GM03348 (cell line): ENCODE data around the gene HSPA2.

ENCODE experiments used
- DNase-seq: peaks from one replicate; pipeline ENCODE4 v3.0.0; 2012; ENCODE audit warnings: low spot score

HSPA2 gene

GRCh38 chr14:64540208-64541202 lies at the start of gene HSPA2:
TSS of gene HSPA2 (plus strand) at chr14:64540741. CDS start at chr14:64540850, 109 bp downstream.
- peak; percentile 98 for DNase-seq

GRCh38 chr14:64491637-64492036 lies 48.9 kb upstream of the HSPA2 start:
- no peak for DNase-seq

- no peak for DNase-seq
These were observed 47.1 kb upstream of the HSPA2 start for GRCh38 chr14:64493455-64493854.

GRCh38 chr14:64495252-64495651 lies 45.3 kb upstream of the HSPA2 start:
- no peak for DNase-seq

DNA sequence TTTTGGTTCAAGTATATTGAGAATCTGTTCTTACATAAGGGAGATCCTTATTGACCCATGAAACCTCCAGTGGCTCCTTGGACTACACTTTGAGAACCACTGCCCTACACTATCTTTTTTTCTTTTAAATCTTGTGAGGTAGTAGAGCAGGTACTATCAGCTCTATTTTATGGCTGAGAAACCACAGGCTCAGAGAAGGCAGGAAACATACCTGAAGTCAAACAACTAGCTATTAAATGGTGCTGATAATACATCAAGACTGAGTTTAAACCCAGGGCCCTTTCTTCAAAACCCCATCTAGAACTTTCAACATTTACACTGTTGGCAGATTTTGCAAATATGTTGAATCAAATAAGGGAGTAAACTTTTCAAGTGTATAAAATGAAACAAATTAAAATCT lies 43.8 kb upstream of the HSPA2 start:
- DNase-seq, result no peak

DNA sequence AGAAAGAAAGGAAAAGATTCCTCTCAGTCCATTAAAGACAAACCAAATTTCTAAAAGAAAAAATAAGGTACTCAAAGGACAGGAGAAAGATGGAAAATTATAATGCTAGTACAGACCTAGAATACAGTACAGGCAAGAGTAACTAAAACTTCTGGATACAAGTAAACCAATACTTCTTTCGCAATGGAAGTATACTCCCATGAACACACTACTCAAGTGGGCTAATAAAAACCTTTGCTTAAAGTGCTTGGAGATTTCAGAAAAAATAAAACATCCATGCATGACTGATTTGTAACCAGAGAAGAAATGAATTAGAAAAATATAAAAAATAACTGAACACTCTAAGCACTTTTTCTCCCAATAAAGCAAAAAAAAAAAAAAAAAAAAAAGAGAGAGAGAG lies 40.5 kb upstream of the HSPA2 start:
- DNase-seq, result no peak

- DNase-seq, result peak; percentile 81
These were observed 39.0 kb upstream of the HSPA2 start for GRCh38 chr14:64501411-64502171.

DNA sequence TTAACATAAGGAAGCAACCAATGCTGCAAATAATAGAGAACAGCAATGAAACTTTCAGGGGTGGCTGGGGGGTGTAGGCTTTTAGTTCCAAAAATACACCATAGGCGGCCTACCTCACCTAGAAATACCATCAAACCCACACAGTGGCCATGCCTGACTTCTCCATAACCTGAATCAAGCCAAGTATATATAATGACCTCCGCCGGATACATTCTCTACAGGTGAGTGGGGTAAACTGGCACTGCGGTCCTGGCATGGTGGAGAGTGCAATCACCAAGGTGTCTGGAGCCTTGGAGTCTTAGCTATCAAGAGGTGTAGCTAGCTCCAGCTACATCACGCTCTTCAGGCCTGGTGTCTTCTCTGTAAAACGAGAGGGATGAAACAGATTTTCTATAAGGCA lies 38.1 kb upstream of the HSPA2 start:
- no peak for DNase-seq

DNA sequence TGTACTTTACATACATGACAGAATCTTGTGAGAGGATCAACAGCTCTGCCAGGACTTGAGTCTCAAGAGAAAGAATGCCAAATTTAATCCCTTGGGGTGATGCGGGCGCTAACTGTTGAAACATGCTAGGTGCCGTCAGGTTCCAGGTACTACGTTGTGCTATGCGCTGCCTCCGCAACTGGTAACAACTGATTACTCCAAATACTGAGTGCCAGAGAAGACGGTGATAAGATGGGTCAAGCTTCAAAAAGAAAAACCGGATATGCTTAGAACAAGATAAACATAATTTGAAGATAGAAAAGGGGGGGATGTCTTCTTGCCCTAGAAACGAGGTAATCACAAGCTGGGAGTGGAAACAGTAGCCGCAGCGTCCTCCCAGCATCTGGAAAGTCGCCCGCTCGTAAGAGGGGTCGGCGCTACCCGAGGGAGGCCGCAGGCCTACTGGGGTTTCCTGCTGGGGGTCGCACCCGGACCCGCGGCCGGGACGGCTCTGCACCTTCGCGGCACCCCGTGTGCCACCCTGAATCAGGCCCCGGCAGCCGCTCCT lies 37.6 kb upstream of the HSPA2 start:
- DNase-seq, result no peak

GRCh38 chr14:64503434-64504309 lies 36.9 kb upstream of the HSPA2 start, which contains the start of gene ZBTB25:
TSS of gene ZBTB25 (minus strand) at chr14:64503838. CDS start at chr14:64490533, 13,305 bp downstream.
- peak; percentile 94 for DNase-seq

DNA sequence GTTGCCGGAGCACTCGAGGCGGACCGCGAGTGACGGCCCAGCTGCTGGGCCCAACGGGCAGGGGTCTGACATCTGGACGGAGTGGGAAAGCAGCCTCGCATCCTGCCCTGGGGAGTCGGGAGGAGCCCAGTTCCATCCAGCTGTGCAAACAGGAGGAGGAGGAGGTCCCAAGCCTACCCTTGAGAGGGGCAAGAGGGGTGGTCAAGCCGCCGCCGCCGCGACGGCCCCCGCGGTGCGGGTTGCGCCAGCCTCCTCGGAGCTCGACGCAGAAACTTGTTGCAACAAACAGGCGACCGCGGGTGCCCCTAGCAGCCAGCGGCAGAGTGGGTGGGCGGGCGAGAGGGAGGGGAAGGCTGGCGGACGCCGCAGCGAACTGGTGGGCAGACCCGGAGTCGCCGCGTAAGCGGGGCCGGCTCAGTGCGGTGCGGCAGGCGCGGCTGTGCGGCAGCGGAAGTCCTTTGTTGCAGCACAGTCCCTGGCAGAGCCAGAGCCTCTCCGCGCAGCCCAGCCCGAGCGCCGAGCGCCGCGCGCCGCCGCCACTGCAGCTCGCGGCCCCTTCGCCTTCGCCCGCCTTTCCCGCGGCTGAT lies 36.1 kb upstream of the HSPA2 start, which contains the start of gene ZBTB1:
Gene ZBTB1 (plus strand): TSS at position 461 of the 587 bp plus-strand sequence. CDS start 16,735 bp downstream, outside the sequence.
- DNase-seq, result peak; percentile 89

- DNase-seq, result peak; percentile 91
These were observed 35.4 kb upstream of the HSPA2 start for GRCh38 chr14:64504897-64505794.

GRCh38 chr14:64506721-64507120 lies 33.8 kb upstream of the HSPA2 start:
- no peak for DNase-seq

DNA sequence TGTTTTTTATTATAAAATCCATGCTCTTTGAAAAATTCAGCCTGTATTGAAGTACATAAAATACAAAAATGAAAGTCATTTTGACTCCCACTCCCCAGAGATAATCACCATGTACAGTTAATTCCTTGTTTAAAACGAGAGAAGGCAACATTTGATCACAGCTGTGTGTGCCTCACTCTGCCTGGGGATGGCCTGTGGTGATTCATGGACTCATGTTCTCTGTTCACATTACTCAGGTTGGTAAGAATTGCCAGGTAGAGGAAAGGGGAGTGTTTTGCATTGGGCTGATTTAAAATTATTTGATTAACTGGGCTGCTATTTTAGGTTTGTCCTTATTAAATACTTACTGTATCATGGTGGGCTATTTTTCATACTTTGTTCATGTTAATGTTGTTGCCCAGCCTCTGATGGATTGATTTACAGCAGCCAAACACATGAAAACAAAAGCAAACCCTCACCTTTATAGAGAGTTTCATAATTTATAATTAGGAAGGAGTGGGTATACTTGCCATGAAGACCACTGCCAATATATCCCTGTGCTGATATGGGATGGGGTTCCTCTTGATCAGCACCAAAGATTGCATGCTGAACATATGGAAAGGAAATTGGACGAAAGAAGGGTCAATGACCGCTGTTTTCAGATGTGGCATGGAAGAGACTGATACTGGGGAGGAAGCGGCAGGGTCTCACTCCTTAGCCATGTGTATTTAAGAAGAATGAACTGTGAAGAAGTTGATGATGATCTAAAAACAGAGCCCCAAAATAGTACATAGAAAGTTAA lies 33.0 kb upstream of the HSPA2 start:
- peak; percentile 20 for DNase-seq

DNA sequence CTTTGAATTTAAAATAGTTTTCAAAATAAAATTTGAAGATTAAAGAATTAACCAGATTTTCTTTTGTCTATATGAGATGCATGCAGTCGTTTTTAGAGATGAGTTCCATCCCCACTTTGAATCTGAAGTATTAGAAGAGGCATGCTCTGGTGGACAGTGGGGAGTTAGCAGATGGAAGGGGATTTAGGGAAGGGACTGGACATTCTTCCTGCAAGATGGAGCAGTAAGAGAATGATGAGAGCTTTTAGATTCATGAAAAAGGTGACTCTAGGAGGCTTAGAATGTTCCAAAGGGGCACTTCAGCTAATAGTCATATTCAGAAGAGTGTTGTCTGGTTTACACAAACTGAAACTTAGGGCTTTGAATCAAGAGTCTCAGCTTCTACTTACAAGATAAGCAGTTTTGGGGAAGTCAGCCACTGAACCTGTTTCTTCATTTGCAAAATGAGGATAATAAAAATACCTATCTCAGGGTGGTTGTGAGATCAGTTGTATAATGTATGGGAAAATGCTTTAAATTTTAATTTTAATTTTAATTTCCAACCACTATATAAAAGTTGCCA lies 32.2 kb upstream of the HSPA2 start:
- no peak for DNase-seq

DNA sequence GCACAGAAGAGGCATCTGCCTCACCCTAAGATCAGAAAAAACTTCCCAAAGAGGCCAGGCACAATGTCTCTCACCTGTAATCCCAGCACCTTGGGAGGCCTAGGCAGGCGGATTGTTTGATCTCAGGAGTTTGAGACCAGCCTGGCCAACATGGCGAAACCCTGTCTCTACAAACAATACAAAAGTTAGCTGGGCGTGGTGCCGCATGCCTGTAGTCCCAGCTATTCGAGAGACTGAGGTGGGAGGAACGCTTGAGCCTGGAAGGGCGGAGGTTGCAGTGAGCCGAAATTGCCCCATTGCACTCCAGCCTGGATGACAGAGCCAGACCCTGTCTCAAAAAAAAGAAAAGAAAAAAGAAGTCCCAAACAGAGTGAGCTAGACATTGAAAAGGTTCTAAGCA lies 31.5 kb upstream of the HSPA2 start:
- no peak for DNase-seq

- peak; percentile 54 for DNase-seq
These were observed 29.5 kb upstream of the HSPA2 start for GRCh38 chr14:64510825-64511671.

DNA sequence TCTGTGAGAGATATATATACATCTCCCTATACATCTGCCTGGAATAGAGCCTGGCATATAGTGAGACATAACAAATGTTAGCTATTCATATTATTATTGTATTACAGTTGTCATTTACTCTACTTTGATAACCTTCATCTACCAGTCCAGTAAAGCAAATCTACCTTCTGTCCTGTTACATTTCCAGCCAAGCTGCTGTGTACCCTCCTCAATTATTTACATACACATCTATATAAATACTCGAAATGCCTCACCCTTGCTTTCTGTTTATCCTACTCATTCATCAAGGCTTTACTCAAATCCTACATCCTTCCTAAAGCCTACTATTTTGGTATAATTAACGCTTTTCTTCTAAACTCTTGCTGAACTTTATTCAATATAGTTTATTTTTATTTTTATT lies 27.3 kb upstream of the HSPA2 start:
- DNase-seq, result no peak
